GM20000 (cell line): Measurements from ENCODE around the gene PECR.
A peak's percentile ranks its signal among the peaks of the same experiment; 100 is the strongest.

Source experiments
- DNase-seq: peaks from one replicate; pipeline ENCODE4 v3.0.0; 2012; ENCODE audit warnings: low spot score
- TF ChIP-seq, protein P1 (sequence below): IDR thresholded peaks from 2 replicates; pipeline ENCODE4 v1.5.1; 2012; ENCODE audit warnings: mild to moderate bottlenecking, control low read depth; ENCODE audit errors: extremely low read depth, missing control alignments

Gene PECR

DNA sequence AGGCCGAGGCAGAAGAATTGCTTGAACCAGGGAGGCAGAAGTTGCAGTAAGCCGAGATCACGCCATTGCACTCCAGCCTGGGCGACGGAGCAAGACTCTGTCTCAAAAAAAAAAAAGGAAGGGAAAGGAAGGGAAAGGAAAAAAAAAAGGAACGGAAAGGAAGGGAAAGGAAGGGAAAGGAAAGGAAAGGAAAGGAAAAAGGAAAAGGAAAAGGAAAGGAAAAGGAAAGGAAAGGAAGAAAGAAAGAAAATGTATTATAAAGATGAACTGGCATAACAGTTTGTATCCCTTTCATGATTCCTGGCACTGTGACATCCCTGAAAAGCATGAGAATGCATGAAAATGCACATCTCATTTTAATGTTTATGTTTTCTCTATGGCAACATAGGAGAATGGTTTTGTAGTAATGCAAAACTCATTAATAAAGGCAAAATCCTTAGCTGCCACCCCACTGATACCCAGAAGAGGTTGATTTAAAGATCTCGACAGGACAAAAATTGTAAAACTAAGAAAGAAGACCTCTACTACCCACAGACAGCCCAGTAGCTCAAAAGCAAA is 56.8 kb downstream of the PECR start:
- no peak for DNase-seq
- TF ChIP-seq, protein P1, sequence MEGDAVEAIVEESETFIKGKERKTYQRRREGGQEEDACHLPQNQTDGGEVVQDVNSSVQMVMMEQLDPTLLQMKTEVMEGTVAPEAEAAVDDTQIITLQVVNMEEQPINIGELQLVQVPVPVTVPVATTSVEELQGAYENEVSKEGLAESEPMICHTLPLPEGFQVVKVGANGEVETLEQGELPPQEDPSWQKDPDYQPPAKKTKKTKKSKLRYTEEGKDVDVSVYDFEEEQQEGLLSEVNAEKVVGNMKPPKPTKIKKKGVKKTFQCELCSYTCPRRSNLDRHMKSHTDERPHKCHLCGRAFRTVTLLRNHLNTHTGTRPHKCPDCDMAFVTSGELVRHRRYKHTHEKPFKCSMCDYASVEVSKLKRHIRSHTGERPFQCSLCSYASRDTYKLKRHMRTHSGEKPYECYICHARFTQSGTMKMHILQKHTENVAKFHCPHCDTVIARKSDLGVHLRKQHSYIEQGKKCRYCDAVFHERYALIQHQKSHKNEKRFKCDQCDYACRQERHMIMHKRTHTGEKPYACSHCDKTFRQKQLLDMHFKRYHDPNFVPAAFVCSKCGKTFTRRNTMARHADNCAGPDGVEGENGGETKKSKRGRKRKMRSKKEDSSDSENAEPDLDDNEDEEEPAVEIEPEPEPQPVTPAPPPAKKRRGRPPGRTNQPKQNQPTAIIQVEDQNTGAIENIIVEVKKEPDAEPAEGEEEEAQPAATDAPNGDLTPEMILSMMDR: no peak

DNA sequence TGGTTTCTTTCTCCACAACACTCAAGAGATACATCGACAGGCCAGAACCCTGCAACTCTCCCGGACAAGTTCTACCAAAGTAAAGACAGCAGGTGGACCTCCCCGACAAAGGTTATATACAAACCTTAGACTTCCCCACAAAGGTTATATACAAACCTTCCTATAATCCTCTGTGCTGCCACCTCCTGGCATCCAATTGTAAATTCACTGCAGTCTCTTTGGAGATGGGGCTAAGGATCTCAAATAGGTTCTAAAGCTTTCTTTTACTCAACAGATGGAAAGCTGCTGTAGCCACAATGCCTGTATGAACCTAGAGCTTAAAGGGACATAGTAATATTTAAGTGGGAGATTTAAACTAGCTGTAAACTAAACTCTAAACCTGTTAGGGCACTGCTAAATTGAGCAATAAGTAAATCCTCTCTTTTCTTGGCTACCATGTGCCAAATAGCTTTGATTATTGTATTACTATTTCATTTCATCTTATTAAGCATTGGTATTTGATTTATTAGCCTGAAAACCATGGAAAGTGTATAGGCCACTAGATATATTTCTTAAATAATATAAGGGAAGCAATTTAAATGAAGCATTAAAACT is 58.5 kb downstream of the PECR start:
- DNase-seq: peak; percentile 51
- TF ChIP-seq, protein P1: peak; percentile 54

DNA sequence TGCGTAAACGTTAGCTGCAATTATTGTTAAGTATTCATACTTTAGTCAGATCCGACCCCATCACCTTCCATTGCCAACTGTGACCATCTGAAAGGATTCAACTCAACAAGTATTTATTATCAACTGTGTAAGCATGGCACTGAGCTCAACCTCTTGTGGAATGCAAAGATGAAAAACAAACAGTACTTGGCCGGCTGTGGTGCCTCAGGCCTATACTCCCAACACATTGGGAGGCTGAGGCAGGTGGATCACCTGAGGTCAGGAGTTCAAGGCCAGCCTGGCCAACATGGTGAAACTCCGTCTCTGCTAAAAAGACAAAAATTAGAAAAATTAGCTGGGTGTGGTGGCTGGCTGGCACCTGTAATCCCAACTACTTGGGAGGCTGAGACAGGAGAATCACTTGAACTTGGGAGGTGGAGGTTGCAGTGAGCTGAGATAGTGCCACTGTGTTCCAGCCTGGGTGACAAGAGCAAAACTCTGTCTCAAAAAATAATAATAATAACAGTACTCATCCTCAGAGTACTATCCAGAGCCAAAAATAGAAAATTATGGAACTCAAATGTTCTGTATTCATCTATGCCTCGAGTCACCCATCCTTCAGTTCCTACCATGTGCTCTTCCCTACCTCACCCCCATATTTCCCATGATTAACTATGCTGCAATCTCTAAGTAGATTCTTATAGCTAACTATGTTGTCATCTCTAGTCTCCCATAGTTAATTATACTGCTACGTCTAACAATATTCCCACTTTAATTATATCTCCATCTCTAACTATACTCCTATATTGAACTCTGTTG is 59.6 kb downstream of the PECR start:
- TF ChIP-seq, protein P1: no peak
- no peak for DNase-seq

DNA sequence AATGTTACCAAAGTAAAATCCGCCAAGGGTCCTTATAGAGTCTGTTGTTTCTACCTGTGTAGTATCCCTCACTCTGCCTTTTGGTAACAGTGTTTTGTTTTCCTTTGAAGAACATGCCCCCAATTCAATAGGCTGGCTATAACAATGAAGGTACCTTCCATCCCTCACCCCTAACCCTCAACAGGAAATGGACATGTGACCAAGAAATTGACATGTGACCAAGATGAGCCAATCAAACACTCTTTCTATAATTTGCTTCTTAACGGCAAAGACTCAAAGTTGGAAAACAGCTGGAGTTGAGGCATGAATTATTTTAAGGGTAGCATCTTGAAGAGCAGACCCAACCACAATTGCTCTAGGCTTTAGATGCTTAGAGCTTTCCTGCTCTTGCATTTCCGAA is 62.9 kb downstream of the PECR start:
- TF ChIP-seq, protein P1: no peak
- DNase-seq: no peak

DNA sequence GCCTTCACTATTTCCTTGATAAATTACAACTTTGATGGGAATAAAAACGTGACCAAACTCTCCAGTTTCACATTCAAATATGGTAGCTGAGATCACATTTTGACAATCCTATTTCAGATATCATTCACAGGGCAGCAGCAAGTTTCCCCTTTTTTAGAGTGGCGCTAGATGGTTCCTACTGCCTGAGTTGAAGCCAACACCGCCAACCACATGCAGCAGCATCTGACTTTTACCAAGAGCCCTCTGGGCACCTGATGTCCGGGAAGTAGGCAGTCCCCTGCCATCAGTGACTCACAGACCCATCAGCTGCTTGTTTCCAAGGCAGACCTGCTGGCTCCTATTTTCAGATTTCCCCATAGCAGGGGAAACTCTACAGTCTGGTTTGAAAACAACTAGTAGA is 64.2 kb downstream of the PECR start:
- DNase-seq: peak; percentile 44
- TF ChIP-seq, protein P1: no peak

DNA sequence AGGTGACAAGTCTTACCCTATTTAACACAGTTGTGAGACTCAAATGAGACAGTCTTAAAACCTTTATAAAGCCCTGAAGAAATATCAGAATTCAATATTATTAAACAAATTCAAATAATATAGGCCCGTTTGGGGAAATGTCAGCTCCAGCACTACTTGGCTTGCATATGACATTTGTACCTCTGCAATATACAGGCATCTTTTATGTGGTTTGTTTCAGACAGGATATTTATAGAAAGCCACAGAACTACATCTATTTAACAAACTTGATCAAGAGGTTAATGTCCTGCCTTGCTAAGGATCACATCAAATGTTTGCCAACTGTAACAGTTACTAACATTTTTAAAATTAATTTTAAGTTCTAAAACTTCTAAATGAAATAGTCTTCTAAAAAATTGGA is 65.0 kb downstream of the PECR start:
- TF ChIP-seq, protein P1: no peak
- DNase-seq: no peak
